ENCODE measurements around the gene NTRK3. TPM values are rescaled to one million over a fixed set of nuclear protein-coding genes. Genes with fewer than 3 reads are reported as not detected.

The NTRK3 gene
- total and polyA plus RNA-seq, 12 donors, result 1.6 to 8.5 (median 3.3) TPM

- no peaks in the 10 kb centered on the region for H3K4me1 ChIP-seq (replicated peaks in 1 of 2)
- H3K27ac ChIP-seq, result no peak overlapping the region
- H3K4me3 ChIP-seq, result no peak overlapping the region
- WGBS, 4 donors, result 64 to 67% (median 65%) methylated on average over 4 of the region's 4 CpGs
- intact Hi-C loops (cut with DNase I), result no loop called here
- H3K27me3 ChIP-seq, result no peaks in the 10 kb centered on the region
- DNase-seq, result no peak
- no peaks in the 10 kb centered on the region for H3K36me3 ChIP-seq (replicated peaks in 1 of 2)
- H3K9me3 ChIP-seq (replicated peaks in 1 of 3), result no peaks in the 10 kb centered on the region
- TF ChIP-seq, protein P1, sequence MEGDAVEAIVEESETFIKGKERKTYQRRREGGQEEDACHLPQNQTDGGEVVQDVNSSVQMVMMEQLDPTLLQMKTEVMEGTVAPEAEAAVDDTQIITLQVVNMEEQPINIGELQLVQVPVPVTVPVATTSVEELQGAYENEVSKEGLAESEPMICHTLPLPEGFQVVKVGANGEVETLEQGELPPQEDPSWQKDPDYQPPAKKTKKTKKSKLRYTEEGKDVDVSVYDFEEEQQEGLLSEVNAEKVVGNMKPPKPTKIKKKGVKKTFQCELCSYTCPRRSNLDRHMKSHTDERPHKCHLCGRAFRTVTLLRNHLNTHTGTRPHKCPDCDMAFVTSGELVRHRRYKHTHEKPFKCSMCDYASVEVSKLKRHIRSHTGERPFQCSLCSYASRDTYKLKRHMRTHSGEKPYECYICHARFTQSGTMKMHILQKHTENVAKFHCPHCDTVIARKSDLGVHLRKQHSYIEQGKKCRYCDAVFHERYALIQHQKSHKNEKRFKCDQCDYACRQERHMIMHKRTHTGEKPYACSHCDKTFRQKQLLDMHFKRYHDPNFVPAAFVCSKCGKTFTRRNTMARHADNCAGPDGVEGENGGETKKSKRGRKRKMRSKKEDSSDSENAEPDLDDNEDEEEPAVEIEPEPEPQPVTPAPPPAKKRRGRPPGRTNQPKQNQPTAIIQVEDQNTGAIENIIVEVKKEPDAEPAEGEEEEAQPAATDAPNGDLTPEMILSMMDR (IDR thresholded peaks at IDR 0.05), result no peak
- no peak for TF ChIP-seq POLR2A (IDR thresholded peaks at IDR 0.05)
Observed at GRCh38 chr15:88140398-88140797, 116.1 kb downstream of the NTRK3 start.

GRCh38 chr15:88139936-88140335 is 116.6 kb downstream of the NTRK3 start:
- no peaks in the 10 kb centered on the region for H3K36me3 ChIP-seq (replicated peaks in 1 of 2)
- H3K4me3 ChIP-seq, result no peak overlapping the region
- DNase-seq, result no peak
- no peaks in the 10 kb centered on the region for H3K4me1 ChIP-seq (replicated peaks in 1 of 2)
- TF ChIP-seq, protein P1 (IDR thresholded peaks at IDR 0.05), result no peak
- no peak for TF ChIP-seq POLR2A (IDR thresholded peaks at IDR 0.05)
- 62 to 82% (median 76%) methylated on average over 2 of the region's 2 CpGs for WGBS, 4 donors
- no peaks in the 10 kb centered on the region for H3K9me3 ChIP-seq (replicated peaks in 1 of 3)
- no peaks in the 10 kb centered on the region for H3K27me3 ChIP-seq
- intact Hi-C loops (cut with DNase I), result no loop called here
- H3K27ac ChIP-seq, result no peak overlapping the region

- no peaks in the 10 kb centered on the region for H3K9me3 ChIP-seq (replicated peaks in 1 of 3)
- H3K27ac ChIP-seq, result no peak overlapping the region
- H3K4me1 ChIP-seq (replicated peaks in 1 of 2), result no peaks in the 10 kb centered on the region
- H3K36me3 ChIP-seq (replicated peaks in 1 of 2), result no peaks in the 10 kb centered on the region
- no peak overlapping the region for H3K4me3 ChIP-seq
- no peak for TF ChIP-seq POLR2A (IDR thresholded peaks at IDR 0.05)
- TF ChIP-seq, protein P1 (IDR thresholded peaks at IDR 0.05), result no peak
- no peak for DNase-seq
- intact Hi-C loops (cut with DNase I), result no loop called here
- H3K27me3 ChIP-seq, result no peaks in the 10 kb centered on the region
- WGBS, 4 donors, result 73 to 84% (median 80%) methylated on average over 6 of the region's 6 CpGs
Observed at GRCh38 chr15:88133795-88134194, 122.7 kb downstream of the NTRK3 start.

DNA sequence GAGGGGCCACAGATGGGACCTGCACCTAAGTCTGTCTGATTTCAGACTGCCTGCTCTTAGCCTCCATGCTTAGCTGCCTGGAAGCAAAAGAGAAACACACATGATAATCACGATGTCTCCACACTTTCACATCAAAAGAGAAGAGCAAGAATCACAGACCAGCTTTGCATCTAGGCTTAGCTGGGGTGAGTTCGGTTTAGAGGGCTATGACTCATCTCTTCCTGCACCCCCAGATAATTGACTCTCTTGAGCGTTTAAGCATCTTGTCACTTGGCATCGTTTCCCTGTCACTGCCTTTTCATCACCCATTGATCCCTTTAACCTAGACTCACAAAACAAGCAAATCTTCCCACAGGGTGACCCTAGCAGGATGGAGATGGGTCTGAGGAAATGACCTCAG is 124.0 kb downstream of the NTRK3 start:
- no peak for DNase-seq
- TF ChIP-seq, protein P1 (IDR thresholded peaks at IDR 0.05), result no peak
- no peak for TF ChIP-seq POLR2A (IDR thresholded peaks at IDR 0.05)
- no peaks in the 10 kb centered on the region for H3K36me3 ChIP-seq (replicated peaks in 1 of 2)
- no peaks in the 10 kb centered on the region for H3K27me3 ChIP-seq
- H3K9me3 ChIP-seq (replicated peaks in 1 of 3), result no peaks in the 10 kb centered on the region
- no peak overlapping the region for H3K4me3 ChIP-seq
- 51 to 64% (median 63%) methylated on average over 4 of the region's 4 CpGs for WGBS, 4 donors
- intact Hi-C loops (cut with DNase I), result no loop called here
- no peak overlapping the region for H3K27ac ChIP-seq
- no peaks in the 10 kb centered on the region for H3K4me1 ChIP-seq (replicated peaks in 1 of 2)
